ENCODE results near the gene PUM1.
"Not testable (repeated sequence)": the region's sequence is repeated elsewhere in the genome, so short reads cannot be mapped to it uniquely, and the experiment has no call there.

Gene PUM1

DNA sequence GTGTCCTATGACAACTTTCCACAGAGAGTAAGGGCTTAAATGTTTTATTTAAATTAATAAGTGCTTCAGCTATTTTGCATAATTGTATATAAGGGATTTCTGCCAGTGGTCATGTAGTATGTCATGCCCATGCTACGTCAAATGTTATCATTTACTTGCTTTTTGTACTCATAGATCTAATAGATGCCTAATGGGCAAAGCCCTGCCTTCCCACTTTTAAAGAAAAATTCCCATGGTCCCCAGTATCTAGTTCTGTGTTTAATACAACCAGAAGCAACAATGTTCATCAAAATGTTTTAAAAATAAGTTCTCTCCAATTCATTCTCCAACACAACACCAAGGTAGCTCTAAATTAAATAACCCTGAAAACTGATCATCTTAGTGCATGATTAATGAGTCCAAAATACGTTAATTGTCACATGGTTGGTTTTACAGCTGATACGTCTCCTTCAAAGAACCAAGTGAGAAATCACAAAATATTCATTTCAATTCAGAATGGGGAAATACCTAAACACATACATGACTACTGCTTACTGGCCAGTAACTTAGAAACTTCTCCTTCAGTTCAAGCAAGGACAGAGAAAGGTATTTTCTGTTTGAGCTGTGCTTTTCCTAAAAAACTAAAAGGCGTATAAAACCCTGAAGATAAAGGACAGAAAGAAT, 107.8 kb downstream of the PUM1 start:
- no peak for DNase-seq

DNA sequence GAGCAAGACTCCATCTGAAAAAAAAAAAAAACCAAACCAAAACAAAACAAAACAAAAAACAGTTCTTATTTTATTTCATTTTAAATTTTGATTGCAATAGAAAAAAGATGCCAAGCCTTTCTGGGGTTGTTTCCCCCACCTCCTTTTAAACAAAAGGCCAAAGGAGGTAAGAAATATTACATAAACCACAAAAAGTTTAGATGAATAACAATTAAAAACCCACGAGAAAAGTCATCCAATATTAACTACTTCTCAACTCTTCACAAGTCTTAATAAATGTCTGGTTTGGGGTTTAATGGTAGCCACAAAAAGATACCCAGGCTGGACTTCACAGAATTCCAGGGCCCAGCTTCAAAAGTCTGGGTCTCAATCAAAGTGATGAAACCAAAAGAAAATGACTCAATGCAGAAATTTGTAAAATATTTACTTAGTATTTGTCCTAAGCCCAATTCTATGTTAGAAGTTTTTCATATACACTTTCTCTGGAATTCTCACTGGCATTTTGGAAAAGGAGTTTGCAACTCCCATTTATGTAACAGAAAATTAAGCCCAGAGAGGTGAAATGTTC, 110.0 kb downstream of the PUM1 start:
- no peak for DNase-seq

DNA sequence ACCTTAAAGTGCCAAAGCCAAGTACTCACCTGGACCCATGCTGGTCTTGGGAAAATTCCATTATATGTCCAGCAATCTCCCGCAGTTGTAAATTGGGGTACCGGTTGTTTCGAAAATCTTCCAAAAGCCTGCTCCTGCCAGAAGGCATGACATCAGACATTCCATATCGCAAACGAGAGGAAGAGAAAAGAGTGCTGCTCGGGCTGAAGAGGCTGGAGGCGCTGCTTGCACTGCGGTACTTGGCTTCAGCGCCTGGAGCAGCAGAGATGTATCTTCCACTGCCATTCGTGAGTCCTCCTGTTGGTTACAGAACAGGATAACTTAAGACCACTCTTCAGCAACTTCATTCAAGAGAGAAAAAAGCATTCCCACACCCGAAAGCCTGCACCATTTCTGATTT, 111.8 kb downstream of the PUM1 start:
- no peak for DNase-seq

DNA sequence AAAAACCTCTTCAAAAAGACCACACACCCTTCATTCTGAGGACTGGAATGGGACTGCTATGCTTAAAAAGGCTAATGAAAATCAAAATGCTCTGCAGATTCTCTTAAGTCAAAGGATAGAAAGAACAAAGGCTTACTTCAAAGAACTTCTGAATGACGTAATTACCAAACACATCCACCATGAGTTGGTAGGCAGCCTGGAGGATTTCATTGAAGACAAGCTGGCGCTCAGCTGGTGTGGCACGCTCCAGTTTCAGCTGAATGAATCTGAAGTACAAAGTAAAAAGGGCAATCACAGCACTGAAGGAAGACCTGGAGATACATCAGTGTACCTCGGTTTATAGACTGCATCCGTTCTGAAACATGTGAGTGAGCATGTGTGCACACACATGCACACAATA, 113.4 kb downstream of the PUM1 start:
- DNase-seq, result no peak

DNA sequence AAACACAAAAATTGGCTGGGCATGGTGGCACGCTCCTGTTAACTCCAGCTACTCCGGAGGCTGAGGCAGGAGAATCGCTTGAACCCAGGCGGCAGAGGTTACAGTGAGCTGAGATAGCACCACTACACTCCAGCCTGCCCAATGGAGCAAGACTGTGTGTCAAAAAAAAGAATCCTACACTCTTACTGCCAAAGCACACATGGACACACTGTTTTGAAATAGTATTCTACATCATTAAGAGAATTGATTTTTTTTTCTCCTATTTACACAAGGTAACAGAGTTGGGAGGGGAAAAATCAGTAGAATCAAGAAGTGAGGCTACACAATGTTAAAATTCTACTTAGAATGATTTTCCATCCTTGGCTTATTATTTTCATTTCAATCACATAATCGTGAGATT, 114.8 kb downstream of the PUM1 start:
- DNase-seq, result no peak

DNA sequence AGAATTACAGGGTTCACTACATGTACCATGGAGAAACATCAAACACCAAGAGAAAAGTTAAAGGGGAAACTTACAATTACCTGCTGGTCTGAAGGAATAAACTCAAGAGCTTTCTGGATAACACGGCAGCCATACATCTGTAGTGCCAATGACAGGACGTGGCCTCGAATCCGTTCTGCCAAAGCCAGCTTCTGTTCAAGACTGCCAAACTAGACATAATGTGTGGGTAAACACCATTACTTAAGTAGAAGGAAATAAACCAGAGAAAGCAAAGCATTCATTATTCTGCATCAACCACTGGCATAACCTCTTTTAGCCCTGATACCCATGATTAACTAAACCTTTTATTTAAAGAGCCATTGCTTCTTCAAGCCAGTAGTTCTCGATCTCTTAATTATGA, 115.5 kb downstream of the PUM1 start:
- DNase-seq, result no peak

DNA sequence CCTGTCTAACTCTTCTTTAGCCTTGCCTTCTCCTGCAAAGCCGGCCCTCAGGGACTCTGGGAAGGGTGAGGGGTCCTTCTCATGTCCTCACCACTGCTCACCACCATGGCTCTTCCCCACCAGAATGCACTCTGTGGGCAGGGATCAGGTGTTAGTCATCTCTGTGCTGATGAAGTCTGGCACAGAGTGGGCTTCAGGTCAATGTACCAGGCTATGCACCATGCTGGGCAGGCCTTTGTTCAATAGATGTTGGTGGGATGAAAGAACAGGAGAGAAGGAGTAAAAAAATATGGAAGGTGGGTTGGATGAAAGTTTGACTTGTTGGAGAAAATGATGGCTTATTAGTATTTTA, 116.1 kb downstream of the PUM1 start:
- not testable (repeated sequence) for DNase-seq

DNA sequence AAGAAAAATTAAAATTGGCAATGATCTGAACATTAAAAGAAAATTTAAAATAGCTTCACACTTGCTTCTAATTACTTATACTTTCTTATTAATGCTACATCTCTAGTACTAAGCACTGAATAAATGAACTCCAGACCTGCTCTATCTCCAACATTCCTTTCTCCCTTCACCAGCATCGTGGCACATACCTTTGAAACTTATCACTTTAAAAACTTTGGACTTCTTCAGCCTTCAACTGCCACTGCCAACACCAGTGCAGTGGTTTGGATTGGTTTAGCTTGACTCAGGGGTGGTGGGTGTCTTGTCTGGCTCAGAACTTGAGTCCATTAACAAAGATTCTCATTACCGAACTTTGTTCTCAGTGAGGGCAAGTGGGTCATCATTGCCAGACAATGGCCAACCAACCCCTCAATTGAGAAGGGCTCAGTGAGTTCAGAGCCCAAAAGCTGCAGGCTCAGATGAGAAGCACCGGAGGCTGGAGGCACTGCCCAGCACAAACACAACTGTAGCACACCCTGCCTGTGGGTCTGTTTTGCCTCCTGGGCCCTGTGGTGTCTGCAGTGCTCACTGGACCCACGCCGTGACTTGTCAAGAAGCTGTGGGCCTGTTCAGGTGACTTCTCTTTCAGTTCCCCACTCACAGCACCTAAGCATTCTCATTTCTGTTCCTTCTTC, 116.6 kb downstream of the PUM1 start:
- not testable (repeated sequence) for DNase-seq

DNA sequence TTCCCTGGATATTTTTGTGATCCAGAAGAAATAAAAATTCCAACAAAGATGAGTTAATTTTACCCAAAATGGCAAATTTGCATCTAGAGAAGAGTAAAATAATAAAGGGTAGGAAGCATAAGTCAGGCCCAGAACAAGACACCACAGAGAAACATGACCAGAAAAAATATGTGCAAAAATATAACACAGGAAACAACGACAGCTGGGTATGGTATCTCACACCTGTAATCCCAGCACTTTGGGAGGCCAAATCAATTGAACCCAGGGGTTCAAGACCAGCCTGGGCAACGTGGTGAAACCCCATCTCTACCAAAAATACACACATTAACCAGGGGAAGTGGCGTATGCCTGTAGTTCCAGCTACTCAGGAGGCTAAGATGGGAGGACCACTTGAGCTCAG, 117.2 kb downstream of the PUM1 start:
- no peak for DNase-seq

DNA sequence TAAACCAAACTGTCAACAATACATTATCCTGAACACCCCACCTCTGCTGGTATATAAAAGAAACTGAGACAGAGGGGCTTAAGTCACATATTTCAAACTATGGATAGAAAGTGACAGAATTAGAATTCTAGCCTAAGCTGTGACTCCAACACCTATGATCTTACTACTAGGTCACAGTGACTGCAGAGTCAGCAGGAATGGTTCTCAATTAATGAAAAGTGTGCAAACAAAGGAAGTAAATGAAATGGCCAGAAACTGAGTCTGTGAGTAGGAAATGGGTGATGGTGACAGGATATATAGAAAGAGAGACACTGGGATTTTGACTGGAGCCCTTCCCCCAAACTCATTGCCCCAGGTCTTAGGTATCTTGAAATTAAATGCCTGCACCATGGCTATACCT, 118.3 kb downstream of the PUM1 start:
- no peak for DNase-seq

DNA sequence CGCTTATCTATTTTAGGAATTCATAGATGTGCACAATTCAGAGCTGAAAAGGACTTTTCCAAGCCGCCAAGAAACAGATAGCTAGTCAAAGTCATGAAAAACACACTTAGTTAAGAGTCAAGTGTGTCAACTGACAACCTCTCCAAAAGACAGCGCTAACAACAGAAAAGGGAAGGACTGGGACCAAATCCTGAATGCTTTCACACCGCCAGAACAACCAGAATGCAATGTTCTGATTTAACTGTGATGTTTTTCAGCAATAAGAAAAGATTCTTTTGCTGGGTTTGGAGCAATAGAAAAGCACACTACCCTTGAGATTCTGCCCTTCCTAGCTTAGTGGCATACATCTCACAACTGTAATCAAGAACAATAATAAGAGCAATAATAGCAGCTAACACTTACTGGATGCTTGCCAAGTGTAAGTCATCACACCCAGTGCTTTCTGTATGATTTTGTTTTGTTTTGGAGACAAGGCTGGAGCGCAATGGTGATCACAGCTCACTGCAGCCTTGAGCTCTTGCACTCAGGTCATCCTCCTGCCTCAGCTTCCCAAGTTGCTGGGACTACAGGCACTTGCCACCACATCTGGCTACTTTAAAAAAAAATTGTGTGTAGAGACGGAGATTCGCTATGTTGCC, 123.1 kb downstream of the PUM1 start:
- DNase-seq, result no peak

DNA sequence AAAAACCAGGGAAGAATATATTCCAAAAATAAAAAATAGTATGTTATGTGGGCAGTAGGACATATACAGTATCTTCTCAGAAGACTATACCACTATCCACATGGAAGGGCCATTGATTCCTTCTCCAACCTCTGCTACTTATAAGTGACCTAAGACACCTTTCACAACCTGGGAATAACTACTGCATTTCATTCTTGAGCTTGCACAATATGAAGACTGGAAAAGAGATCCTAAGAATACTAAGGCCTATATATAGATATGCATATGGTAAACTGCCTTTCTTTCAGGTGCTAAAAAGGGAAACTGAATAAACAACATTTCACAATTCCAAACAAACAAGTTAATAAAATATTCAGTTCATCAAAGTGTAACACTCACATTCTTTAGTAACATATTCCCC, 125.0 kb downstream of the PUM1 start:
- no peak for DNase-seq

DNA sequence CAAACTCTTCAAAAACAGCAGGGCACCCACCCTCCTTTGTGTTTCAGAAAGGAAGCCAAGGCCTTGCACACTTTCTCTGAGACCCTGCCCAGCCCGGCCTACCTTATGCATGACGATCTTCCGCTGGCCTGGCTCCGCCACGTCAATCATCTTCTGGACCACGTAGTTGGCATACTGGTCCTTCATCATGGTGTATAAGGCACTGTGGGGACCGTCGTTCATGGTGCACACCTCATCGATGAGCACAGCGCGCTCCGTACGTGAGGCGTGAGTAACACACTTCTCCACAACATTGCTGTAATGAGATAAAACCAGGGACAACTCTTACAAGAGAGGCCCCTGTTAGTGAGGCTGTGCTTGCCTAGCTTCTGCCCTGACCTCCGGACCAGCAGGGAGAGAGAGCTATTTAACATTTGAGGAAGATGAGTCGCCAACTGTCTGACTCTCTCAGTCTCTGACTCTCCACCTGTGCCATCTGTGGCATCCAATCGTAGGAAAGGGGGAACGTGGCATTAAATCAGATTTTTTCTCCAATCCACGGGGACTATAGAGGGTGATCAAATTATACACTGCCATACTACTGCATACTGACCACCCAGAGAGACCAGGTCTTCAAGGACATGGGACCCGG, 128.9 kb downstream of the PUM1 start:
- DNase-seq, result no peak

DNA sequence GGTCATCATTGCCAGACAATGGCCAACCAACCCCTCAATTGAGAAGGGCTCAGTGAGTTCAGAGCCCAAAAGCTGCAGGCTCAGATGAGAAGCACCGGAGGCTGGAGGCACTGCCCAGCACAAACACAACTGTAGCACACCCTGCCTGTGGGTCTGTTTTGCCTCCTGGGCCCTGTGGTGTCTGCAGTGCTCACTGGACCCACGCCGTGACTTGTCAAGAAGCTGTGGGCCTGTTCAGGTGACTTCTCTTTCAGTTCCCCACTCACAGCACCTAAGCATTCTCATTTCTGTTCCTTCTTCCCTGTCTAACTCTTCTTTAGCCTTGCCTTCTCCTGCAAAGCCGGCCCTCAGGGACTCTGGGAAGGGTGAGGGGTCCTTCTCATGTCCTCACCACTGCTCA, 129.8 kb downstream of the PUM1 start:
- DNase-seq, result not testable (repeated sequence)

DNA sequence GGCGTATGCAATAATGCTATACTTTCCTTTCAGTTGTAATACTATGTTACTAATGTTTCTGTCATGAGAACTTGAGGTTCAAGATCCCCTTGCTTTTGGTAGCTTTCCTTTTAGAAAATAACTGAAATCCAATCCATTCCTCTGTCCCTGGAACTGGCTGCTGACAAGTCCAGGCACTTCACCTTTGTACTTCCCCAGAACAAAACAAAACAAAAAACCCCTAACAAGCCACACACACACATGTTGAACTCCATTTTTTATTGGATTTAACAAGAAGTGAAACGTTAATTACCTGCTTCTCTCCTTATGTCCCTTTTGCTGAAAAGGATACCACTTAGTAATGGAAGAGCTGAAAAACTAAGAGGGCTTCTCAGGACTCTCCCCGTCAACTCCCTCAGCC, 130.9 kb downstream of the PUM1 start:
- DNase-seq, result no peak

DNA sequence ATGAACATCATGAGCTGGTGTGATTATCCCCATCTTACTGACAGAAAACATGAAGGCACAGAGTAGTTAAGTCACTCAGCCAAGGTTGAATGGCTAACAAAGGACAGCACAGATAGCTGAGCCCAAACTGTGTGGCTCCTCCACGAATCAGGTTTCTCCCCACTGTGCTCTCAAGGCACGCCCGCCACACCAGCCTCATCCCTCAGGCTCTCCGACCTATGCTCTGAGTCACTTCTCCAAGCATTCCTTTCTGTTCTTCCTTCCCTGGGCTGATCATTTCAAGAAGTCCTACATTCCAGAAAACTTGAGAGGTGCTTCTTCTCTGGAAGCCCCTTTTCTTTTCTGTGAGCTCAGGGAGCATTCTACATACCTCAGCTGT, 131.7 kb downstream of the PUM1 start:
- no peak for DNase-seq

DNA sequence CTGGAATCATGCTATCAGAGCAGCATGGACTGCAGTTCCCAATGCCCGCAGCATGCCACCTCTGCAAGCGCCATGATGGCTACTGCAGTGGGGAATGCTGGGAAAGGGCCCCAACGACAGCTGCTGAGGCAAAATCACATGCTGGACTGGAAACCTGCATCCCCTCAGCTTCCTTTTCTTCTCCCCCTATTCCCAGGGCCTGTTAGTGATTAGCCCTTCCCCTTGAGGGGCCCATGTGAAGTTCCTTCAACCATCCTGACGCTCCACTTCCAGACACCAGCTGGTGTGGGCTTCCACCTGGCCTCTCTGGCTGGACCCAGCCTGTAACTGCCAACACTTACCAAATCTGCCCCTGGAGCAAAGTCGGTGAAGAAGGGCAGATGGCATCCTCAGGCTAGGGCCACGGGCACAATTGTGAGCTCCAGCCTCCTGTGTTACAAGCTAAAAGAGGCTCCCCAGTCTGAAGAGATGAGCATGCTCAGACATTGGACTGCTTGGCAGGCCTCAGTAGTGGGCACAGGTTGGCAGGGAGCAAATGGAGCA, 134.8 kb downstream of the PUM1 start:
- DNase-seq, result no peak

DNA sequence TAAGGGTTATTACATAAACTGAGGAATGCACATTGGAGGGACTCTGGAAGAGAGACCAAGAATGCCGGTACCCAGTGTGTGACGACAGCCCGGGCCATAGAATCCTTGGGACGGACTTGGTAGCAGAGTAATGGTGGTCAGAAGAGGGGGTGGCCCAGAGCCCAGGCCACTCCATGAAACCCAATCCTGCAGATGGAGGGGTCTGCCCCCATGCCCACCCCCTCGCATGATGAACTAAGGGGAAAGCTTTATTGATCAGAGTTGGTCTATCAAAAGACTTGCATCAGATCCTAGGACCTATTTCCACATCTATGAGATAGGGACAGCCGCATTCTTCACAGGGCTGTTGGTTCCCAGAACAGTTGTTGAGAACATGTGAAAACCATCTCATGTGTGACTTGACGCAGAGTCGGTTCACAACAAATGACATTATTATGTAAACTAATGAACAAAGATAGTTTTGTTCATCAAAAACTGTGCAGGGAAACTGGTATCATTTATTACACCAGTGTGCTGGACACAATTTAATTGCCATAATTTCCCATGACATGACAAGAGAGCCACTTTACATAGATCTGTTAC, 135.5 kb downstream of the PUM1 start:
- no peak for DNase-seq

DNA sequence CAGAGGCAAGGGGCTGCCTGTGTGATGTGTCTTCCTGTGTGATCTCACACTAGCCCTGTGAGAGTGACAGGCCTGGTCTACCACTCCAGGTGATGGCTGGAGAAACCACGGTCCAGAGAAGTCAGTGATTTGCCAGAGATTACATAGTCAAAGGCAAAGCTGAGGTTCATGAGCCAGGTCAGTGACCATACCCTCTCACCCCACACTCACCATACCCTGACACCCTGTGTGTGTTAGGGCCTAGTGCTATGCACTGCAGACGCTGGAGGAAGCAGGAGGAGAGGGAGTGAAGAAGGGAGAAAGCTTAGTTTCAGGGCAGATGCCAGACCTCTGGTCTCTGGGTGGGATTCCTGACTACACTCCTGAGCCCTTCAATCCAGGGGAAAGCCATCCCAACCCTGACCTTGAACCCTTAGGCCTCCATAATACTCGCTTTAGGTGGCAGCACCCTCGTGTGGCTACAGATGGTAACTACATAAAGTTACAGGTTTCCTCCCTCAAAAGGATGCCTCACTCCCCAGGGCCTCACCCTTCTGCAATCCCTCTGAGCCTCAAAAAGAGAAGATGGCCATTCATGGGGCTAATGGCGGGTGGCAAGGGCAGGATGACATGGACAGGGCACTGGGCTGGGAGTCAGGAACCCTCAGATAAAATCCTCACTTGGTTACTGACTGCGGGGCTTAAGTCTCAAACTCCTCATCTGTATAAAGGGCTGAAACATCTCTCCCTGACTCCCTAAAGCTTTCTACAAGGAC, 136.2 kb downstream of the PUM1 start:
- peak; percentile 48 to 62 for DNase-seq

DNA sequence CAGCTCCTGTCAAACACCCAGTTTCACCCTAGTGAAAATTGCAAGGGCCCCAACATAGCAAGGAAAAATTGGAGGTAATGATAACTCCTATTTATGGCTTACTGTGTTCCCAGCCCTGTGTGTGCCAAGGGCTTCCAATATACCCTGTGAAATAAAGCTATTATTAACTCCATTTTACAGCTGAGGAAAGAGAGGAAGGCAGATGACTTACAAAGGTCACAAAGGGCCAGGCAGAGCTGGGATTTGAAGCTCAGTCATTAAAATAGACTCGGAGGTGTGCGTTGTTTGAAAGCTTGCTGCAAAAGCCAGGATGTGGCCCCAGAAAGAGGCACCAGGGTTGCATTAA, 136.8 kb downstream of the PUM1 start:
- no peak for DNase-seq

DNA sequence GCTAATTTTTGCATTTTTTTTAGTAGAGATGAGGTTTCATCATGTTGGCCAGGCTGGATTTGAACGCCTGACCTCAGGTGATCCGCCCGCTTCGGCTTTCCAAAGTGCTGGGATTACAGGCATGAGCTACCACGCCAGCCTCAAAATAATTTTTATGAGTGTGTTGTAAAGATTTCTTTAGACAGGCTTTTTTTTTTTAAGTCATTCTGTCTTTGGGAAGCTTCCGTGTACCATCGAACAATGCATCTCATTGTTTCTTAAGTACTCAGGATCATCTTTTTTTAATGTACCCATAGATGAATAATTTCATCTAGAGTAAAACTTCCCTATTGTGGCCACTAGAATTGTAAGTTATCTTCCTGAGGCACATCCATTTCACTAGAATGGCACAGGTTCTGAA, 137.3 kb downstream of the PUM1 start:
- DNase-seq, result no peak

DNA sequence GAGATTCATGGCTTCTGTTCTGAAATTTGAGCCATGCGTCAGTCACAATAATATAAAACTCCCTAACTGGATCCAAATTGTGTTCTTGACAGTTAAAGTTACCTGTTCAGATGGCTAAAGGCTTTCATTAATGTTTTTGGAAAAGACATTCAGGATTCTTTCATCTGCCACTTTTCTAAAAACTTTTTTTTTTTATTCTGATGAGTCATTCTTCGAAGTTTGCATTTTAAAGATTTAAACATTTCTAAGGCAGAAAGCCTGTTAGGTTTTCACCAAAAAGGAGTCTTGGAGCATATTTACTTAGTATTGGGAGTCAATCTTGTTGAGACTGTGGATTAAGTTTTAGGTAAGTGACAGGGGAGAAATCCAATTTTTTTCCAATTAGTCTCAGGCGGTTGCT, 138.1 kb downstream of the PUM1 start:
- DNase-seq, result no peak

DNA sequence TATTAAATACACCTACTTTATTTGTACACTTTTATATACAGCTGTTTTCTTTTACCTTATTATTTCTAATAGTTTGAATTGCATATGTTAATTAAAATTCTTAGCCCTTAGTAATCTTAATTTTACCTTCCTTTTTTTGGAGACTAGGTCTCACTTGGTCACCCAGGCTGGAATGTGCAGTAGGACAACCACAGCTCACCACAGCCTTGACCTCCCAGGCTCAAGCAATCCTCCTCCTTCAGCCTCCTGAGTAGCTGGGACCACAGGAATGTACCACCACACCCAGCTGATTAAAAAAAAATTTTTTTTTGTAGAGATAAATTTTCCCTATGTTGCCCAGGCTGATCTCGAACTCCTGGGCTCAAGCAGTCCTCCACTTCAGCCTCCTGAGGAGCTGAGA, 141.9 kb downstream of the PUM1 start:
- DNase-seq, result no peak
